Activated naive CD4-positive, alpha-beta T cell treated with anti-CD3 and anti-CD28 coated beads for 36 hours (primary cell): Measurements from ENCODE around the gene MMP28. TPM values are rescaled to one million over a fixed set of nuclear protein-coding genes. Genes with fewer than 3 reads are reported as not detected.
A peak's percentile ranks its signal among the peaks of the same experiment; 100 is the strongest.

ENCODE experiments used
- CTCF ChIA-PET: fragments of 350-600 bp; sonication (Branson Sonifier 250); formaldehyde crosslinking; loops from one replicate; lab custom pipeline; 2021; ENCODE audit warnings: antibody characterized with exemption; lab: Charles Lee
- DNase-seq: peaks from one replicate; pipeline ENCODE4 v3.0.0-alpha.2; 2020
- H3K27ac Mint-ChIP-seq: one replicate; pipeline ENCODE4 v1.8.0; 2021; ENCODE audit warnings: mild to moderate bottlenecking, mixed read lengths
- H3K27me3 Mint-ChIP-seq: one replicate; pipeline ENCODE4 v1.8.0; 2021; ENCODE audit warnings: low read depth, mixed read lengths
- H3K36me3 Mint-ChIP-seq: one replicate; pipeline ENCODE4 v1.8.0; 2021; ENCODE audit warnings: low read depth, mixed read lengths
- H3K4me1 Mint-ChIP-seq: one replicate; pipeline ENCODE4 v1.8.0; 2021; ENCODE audit warnings: low read depth, mixed read lengths
- H3K4me3 Mint-ChIP-seq: one replicate; pipeline ENCODE4 v1.8.0; 2021; ENCODE audit warnings: mild to moderate bottlenecking, moderate library complexity, mixed read lengths
- H3K9me3 Mint-ChIP-seq: one replicate; pipeline ENCODE4 v1.8.0; 2021; ENCODE audit warnings: mixed read lengths
- intact Hi-C: fragments of 100-400 bp; cut with micrococcal nuclease; formaldehyde crosslinking; loops from one replicate; pipeline ENCODE4 v1.15.1; 2023
- total RNA-seq, 2 experiments: library from RNA; stranded (reverse); gene quantifications; one replicate each; pipeline ENCODE4 v1.2.3, GENCODE V29; 2021

MMP28 gene
- total RNA-seq, 2 experiments from 2014 or later: 0.19 to 0.35 TPM

DNA sequence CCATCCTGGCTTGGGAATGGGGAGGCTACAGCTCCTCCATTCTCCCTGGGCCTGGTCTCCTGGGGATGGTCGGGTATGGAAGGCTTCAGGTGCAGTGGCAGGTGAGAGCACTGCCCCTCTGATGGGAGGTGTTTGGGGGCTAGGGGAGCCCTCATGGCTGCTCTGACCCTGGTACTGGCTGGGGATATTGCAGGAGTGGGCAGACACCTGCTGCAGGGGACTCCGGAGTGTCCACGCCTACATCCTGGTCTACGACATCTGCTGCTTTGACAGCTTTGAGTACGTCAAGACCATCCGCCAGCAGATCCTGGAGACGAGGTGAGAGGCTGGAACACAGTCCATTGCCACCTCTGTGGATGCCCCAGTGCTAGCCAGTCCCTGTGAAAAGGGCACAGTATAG, 55.2 kb downstream of the MMP28 start:
- intact Hi-C loops: loop anchor here (10.0 kb wide), 1 partner anchor 205 kb away; the partner anchor contains the start of gene SLFN12L
- Mint-ChIP-seq H3K36me3 (no peaks in the 10 kb centered on the region), H3K4me3 (no peak overlapping the region), H3K27ac (no peak overlapping the region), H3K4me1 (peaks cover 6% of the 10 kb centered on the region), H3K27me3 (peaks cover 30% of the 10 kb centered on the region), H3K9me3 (no peaks in the 10 kb centered on the region)
- CTCF ChIA-PET: interaction anchor here (0.8 to 1.0 kb wide), 2 partner anchors 9 to 14 kb away, joined by 3 to 4 read pairs; partner anchors contain the start of gene RASL10B
- no peak for DNase-seq

- peaks cover 6% of the 10 kb centered on the region for H3K4me1 Mint-ChIP-seq
- DNase-seq: no peak
- H3K9me3 Mint-ChIP-seq: no peaks in the 10 kb centered on the region
- H3K27me3 Mint-ChIP-seq: peaks cover 24% of the 10 kb centered on the region
- H3K36me3 Mint-ChIP-seq: no peaks in the 10 kb centered on the region
- no peak overlapping the region for H3K4me3 Mint-ChIP-seq
- intact Hi-C loops: no loop called here
- CTCF ChIA-PET: interaction anchor here (0.5 kb wide), 2 partner anchors 16 to 32 kb away, joined by 3 to 4 read pairs; no protein-coding TSS in a partner anchor
- H3K27ac Mint-ChIP-seq: no peak overlapping the region
Observed at GRCh38 chr17:35738519-35739133, 56.8 kb downstream of the MMP28 start.

DNA sequence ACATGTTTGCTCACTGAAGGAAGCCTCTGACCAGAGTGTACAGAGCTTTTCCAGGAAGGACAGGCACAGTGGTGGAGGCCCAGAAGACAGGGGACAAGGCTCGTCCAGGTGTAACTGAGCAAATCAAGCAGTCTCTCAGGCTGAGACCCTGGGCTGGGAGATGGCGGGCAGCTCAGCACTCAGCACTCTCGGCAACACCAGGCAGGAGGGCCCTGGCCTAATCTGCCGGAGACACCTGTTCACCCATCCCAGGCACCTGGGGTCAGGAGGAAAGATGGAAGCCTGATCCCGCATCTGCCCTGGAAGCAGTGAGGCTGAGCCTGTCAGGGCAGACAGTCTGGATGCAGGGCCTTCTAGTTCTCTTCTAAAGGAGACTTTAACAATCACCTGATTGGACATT, 59.2 kb downstream of the MMP28 start:
- Mint-ChIP-seq H3K27ac (no peak overlapping the region), H3K36me3 (no peaks in the 10 kb centered on the region), H3K9me3 (no peaks in the 10 kb centered on the region), H3K4me3 (no peak overlapping the region), H3K4me1 (peaks cover 3% of the 10 kb centered on the region), H3K27me3 (peaks cover 10% of the 10 kb centered on the region)
- CTCF ChIA-PET: interaction anchor here (1.0 to 1.8 kb wide), 2 partner anchors 11 to 21 kb away, joined by 3 to 5 read pairs; no protein-coding TSS in a partner anchor
- intact Hi-C loops: no loop called here
- no peak for DNase-seq

DNA sequence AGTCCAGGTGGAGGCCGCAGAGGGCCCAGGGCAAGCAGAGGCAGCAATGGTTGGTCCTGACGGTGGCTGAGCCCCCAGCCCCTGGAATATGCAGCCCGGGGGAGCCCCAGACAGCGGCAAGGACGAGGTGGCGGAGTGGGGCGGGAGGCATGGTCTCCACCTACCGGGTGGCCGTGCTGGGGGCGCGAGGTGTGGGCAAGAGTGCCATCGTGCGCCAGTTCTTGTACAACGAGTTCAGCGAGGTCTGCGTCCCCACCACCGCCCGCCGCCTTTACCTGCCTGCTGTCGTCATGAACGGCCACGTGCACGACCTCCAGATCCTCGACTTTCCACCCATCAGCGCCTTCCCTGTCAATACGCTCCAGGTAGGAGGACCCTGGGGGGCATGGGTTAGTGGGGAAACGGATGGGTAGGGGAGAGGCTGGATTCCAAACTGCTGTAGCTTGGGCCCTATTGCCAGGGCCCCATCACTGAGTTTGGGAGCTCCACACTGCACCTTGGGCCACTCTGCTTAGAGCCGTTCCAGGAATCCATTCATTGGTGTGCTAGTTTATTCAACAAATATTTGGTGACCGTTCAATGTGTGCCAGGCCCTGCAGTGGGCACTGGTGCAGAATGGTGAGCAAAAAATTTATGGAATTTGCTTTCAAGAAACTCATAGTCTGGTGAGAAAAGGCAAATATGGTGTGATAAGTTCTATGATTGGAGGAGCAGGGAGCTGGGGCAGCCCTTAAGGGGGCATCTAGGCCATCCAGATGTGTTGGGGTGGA, 60.2 kb downstream of the MMP28 start:
- H3K36me3 Mint-ChIP-seq: no peaks in the 10 kb centered on the region
- H3K4me3 Mint-ChIP-seq: no peak overlapping the region
- no peak overlapping the region for H3K27ac Mint-ChIP-seq
- CTCF ChIA-PET: interaction anchor here (1.0 to 1.8 kb wide), 2 partner anchors 12 to 20 kb away, joined by 3 to 5 read pairs; no protein-coding TSS in a partner anchor
- peaks cover 5% of the 10 kb centered on the region for H3K27me3 Mint-ChIP-seq
- intact Hi-C loops: no loop called here
- H3K9me3 Mint-ChIP-seq: no peaks in the 10 kb centered on the region
- H3K4me1 Mint-ChIP-seq: peaks cover 13% of the 10 kb centered on the region
- no peak for DNase-seq

- CTCF ChIA-PET: no interaction called here
- Mint-ChIP-seq H3K27me3 (no peaks in the 10 kb centered on the region), H3K4me1 (peaks cover 16% of the 10 kb centered on the region), H3K36me3 (no peaks in the 10 kb centered on the region), H3K27ac (no peak overlapping the region), H3K9me3 (no peaks in the 10 kb centered on the region), H3K4me3 (no peak overlapping the region)
- intact Hi-C loops: no loop called here
- no peak for DNase-seq
Observed at GRCh38 chr17:35734396-35734795, 61.0 kb downstream of the MMP28 start.

- CTCF ChIA-PET: no interaction called here
- intact Hi-C loops: no loop called here
- Mint-ChIP-seq H3K36me3 (no peaks in the 10 kb centered on the region), H3K4me3 (no peak overlapping the region), H3K27me3 (no peaks in the 10 kb centered on the region), H3K27ac (no peak overlapping the region), H3K9me3 (no peaks in the 10 kb centered on the region), H3K4me1 (peaks cover 16% of the 10 kb centered on the region)
- DNase-seq: no peak
Observed at GRCh38 chr17:35733366-35733765, 62.1 kb downstream of the MMP28 start.

- H3K4me1 Mint-ChIP-seq: peaks cover 16% of the 10 kb centered on the region
- no peak for DNase-seq
- CTCF ChIA-PET: interaction anchor here (0.5 kb wide), 1 partner anchor 64 kb away, joined by 4 read pairs; no protein-coding TSS in a partner anchor
- intact Hi-C loops: no loop called here
- H3K27ac Mint-ChIP-seq: no peak overlapping the region
- H3K27me3 Mint-ChIP-seq: no peaks in the 10 kb centered on the region
- H3K4me3 Mint-ChIP-seq: peak overlapping the region; percentile 52
- H3K9me3 Mint-ChIP-seq: no peaks in the 10 kb centered on the region
- H3K36me3 Mint-ChIP-seq: no peaks in the 10 kb centered on the region
Observed at GRCh38 chr17:35732806-35733136, 62.7 kb downstream of the MMP28 start.

- Mint-ChIP-seq H3K4me3 (peak overlapping the region; percentile 52), H3K4me1 (peaks cover 16% of the 10 kb centered on the region), H3K27ac (no peak overlapping the region), H3K9me3 (no peaks in the 10 kb centered on the region), H3K36me3 (no peaks in the 10 kb centered on the region), H3K27me3 (no peaks in the 10 kb centered on the region)
- CTCF ChIA-PET: interaction anchor here (0.5 to 2.8 kb wide), 7 partner anchors 8 to 136 kb away, joined by 3 to 16 read pairs (median 4); no protein-coding TSS in a partner anchor
- intact Hi-C loops: no loop called here
- DNase-seq: no peak
Observed at GRCh38 chr17:35731917-35732805, 63.3 kb downstream of the MMP28 start.

- H3K9me3 Mint-ChIP-seq: no peaks in the 10 kb centered on the region
- no peaks in the 10 kb centered on the region for H3K36me3 Mint-ChIP-seq
- peak; percentile 64 for DNase-seq
- CTCF ChIA-PET: interaction anchor here (0.5 to 2.8 kb wide), 7 partner anchors 8 to 135 kb away, joined by 3 to 16 read pairs (median 3); no protein-coding TSS in a partner anchor
- peaks cover 16% of the 10 kb centered on the region for H3K4me1 Mint-ChIP-seq
- intact Hi-C loops: no loop called here
- H3K27ac Mint-ChIP-seq: peak within 1 kb of the TSS; percentile 53
- no peaks in the 10 kb centered on the region for H3K27me3 Mint-ChIP-seq
- peak within 1 kb of the TSS; percentile 74 for H3K4me3 Mint-ChIP-seq
Observed at GRCh38 chr17:35731239-35731916, 64.1 kb downstream of the MMP28 start, which contains the start of gene RASL10B. RASL10B (plus strand) TSS chr17:35731639; CDS start chr17:35735185, 3,546 bp downstream.

DNA sequence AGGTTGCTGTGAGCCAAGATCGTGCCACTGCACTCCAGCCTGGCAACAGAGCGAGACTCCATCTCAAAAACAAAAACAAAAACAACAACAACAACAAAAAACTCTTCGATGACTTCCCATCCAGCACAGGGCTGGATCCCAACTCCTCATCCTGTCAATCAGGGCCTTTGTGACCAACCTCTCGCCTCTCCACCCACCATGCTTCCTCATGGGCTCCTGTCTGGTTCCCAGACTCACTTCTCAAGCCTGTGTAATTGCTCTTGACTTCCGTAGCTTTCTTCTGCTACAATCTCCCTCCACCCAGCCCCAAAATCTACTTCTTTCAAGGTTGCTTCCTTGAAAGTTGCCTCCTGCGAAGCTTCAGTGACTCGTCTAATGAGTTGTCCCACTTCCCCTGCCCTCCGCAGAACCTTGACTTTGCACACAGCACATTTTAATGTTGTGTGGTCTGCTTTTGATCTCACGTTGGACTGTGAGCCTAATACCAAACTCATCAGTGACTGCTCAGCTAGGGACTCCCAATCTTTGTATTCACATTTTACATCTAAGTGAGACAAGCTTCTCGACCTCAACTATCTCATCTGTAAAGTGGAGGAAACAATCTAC, 64.9 kb downstream of the MMP28 start:
- Mint-ChIP-seq H3K4me1 (peaks cover 16% of the 10 kb centered on the region), H3K36me3 (peaks cover 4% of the 10 kb centered on the region), H3K9me3 (no peaks in the 10 kb centered on the region), H3K27ac (no peak overlapping the region), H3K4me3 (peak overlapping the region; percentile 74), H3K27me3 (no peaks in the 10 kb centered on the region)
- CTCF ChIA-PET: interaction anchor here (0.7 to 2.8 kb wide), 8 partner anchors 9 to 126 kb away, joined by 3 to 16 read pairs (median 4); no protein-coding TSS in a partner anchor
- peak; percentile 35 for DNase-seq
- intact Hi-C loops: no loop called here

GRCh38 chr17:35729405-35729833, 66.0 kb downstream of the MMP28 start:
- CTCF ChIA-PET: interaction anchor here (2.8 kb wide), 1 partner anchor 18 kb away, joined by 16 read pairs; no protein-coding TSS in a partner anchor
- DNase-seq: no peak
- H3K27me3 Mint-ChIP-seq: no peaks in the 10 kb centered on the region
- H3K9me3 Mint-ChIP-seq: no peaks in the 10 kb centered on the region
- no peak overlapping the region for H3K27ac Mint-ChIP-seq
- intact Hi-C loops: no loop called here
- peaks cover 16% of the 10 kb centered on the region for H3K4me1 Mint-ChIP-seq
- peaks cover 10% of the 10 kb centered on the region for H3K36me3 Mint-ChIP-seq
- H3K4me3 Mint-ChIP-seq: no peak overlapping the region
